ENCODE measurements around the gene SYNE1.

DNA sequence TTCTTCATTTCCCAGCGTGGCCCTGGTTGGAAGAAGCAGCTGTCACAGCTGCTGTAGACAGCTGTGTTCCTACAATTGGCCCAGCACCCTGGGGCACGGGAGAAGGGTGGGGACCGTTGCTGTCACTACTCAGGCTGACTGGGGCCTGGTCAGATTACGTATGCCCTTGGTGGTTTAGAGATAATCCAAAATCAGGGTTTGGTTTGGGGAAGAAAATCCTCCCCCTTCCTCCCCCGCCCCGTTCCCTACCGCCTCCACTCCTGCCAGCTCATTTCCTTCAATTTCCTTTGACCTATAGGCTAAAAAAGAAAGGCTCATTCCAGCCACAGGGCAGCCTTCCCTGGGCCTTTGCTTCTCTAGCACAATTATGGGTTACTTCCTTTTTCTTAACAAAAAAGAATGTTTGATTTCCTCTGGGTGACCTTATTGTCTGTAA lies 537.0 kb downstream of the SYNE1 start:
- TF ChIP-seq, protein P1, sequence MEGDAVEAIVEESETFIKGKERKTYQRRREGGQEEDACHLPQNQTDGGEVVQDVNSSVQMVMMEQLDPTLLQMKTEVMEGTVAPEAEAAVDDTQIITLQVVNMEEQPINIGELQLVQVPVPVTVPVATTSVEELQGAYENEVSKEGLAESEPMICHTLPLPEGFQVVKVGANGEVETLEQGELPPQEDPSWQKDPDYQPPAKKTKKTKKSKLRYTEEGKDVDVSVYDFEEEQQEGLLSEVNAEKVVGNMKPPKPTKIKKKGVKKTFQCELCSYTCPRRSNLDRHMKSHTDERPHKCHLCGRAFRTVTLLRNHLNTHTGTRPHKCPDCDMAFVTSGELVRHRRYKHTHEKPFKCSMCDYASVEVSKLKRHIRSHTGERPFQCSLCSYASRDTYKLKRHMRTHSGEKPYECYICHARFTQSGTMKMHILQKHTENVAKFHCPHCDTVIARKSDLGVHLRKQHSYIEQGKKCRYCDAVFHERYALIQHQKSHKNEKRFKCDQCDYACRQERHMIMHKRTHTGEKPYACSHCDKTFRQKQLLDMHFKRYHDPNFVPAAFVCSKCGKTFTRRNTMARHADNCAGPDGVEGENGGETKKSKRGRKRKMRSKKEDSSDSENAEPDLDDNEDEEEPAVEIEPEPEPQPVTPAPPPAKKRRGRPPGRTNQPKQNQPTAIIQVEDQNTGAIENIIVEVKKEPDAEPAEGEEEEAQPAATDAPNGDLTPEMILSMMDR (IDR thresholded peaks at IDR 0.05; ENCODE audit: insufficient read depth, low read length), result no peak
- TF ChIP-seq POLR2AphosphoS5 (IDR thresholded peaks at IDR 0.05; ENCODE audit: low read depth) (no peak), GABPA (IDR thresholded peaks at IDR 0.05; ENCODE audit: low read depth) (no peak)
- TF ChIP-seq, protein P2, sequence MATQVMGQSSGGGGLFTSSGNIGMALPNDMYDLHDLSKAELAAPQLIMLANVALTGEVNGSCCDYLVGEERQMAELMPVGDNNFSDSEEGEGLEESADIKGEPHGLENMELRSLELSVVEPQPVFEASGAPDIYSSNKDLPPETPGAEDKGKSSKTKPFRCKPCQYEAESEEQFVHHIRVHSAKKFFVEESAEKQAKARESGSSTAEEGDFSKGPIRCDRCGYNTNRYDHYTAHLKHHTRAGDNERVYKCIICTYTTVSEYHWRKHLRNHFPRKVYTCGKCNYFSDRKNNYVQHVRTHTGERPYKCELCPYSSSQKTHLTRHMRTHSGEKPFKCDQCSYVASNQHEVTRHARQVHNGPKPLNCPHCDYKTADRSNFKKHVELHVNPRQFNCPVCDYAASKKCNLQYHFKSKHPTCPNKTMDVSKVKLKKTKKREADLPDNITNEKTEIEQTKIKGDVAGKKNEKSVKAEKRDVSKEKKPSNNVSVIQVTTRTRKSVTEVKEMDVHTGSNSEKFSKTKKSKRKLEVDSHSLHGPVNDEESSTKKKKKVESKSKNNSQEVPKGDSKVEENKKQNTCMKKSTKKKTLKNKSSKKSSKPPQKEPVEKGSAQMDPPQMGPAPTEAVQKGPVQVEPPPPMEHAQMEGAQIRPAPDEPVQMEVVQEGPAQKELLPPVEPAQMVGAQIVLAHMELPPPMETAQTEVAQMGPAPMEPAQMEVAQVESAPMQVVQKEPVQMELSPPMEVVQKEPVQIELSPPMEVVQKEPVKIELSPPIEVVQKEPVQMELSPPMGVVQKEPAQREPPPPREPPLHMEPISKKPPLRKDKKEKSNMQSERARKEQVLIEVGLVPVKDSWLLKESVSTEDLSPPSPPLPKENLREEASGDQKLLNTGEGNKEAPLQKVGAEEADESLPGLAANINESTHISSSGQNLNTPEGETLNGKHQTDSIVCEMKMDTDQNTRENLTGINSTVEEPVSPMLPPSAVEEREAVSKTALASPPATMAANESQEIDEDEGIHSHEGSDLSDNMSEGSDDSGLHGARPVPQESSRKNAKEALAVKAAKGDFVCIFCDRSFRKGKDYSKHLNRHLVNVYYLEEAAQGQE (IDR thresholded peaks at IDR 0.05; ENCODE audit: insufficient replicate concordance, low read depth), result no peak

All from HL-60 (cell line).